HG02938 (cell line): ENCODE data around the gene CDC6.

Source experiments
- ATAC-seq: cut with Tn5 transposase; IDR thresholded peaks from one replicate; pipeline ENCODE4 v1.9.1; 2021; ENCODE audit warnings: mild to moderate bottlenecking, moderate library complexity; ENCODE audit not compliant: unreplicated experiment

CDC6 gene

GRCh38 chr17:40309949-40310510 lies 22.4 kb downstream of the CDC6 start:
- no peak for ATAC-seq

DNA sequence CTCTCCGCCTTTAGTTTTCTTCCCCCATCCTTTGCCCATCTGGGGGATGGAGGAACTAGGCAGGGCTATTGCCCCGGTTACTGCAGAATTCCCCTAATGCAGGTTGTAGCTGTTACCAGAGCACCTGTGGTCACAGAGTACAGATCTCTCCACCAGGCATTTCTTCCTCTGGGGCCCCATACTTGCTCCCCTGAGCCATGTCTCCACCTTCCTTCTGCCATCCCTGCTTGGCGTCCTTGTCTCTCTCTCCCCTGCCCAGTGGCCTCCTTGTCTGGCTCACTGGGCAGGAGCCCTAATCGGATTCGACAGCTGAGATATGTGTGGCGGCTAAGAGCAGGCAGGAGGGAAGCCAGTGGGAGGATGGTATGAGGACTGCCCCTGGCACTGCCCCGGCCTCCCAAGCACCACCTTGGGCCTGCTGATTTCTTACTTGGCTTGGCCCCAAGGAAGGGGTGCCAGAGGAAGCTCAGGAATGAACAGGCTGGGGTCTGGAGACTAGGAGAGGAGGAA lies 23.3 kb downstream of the CDC6 start:
- ATAC-seq: no peak

DNA sequence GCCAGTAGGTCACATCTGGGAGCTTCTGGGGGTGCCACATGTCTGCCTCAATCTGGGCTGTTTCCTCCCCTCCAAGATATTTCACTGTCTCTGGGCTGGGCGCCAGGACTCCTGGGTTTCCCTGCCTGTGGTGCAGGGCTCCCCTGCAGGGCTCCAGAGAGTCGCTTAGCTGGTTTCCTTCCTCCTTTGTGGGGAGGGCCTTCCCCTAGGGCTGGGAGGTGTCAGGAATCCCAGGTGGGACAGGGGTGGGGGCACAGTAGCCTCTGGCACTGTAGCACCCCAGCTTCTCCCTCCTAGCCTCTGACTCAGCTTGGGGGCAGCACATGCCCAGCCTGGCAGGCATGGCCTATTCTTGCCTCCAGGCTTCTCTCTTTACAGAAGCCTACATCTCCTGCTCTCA lies 23.9 kb downstream of the CDC6 start:
- no peak for ATAC-seq

DNA sequence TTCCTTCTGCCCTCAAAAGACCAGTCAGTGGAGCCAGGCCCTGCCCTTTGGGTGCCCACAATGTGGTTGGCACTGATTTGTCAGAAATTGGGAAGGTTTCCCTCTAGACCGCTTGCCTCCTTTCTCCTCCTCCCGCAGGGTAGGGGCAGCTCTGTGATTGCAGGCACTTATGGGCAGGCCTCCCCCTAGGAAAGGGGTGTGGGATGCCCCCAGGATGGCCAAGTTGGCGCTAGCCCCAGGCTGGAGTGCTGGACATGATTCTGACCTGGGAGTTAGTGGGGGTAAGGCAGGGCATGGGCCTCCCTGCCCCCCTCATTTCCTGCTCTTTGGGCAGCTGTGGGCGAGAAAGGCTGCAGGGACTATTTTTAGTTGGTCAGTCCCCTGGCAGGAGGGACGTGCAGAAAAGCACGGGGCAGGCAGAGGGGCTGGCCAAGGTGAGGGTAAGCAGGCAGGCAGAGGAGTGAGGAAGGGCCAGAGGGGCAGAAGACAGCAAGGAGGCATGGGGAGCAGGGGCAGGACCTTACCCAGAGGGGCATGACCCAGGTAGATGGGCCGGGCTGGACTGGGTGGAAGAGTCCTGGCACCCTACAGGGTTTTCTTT lies 24.6 kb downstream of the CDC6 start:
- ATAC-seq: no peak

DNA sequence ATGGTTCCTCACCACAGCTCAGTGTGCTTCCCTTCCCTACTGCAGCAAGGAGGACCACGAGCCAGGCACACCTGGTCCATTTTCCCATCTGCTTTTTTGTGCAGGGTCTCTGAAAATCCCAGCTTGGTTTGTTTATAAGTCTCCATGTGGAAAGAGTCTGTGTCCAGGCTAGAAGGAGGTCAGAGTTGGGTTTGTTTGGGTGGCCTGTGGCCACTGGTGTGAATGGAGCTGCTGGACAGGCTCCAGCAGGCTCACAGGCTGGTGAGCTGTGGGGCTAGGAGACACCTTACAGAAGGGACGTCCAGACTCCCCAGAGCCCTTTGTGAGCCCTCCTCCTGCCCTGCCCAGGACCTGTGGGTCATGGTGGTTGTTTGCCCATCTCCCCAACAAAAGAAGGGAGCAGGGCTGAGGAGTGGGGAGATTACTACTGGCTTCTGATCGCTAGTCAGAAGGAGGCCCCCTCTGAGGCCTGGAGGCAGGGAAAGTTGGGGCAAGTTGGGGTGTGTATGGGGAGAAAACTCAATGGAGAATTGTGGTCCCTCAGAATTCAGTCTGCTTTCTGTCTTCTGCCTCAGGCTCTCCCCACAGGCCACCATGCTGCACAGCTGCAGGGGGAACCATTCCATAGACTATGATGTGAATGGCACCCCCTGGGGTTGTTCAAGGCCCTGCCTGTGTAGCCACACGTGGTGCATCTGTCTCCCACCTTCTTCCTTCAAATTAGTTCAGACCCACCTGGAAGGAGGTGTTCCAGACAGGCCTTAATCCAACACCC lies 25.4 kb downstream of the CDC6 start:
- no peak for ATAC-seq

DNA sequence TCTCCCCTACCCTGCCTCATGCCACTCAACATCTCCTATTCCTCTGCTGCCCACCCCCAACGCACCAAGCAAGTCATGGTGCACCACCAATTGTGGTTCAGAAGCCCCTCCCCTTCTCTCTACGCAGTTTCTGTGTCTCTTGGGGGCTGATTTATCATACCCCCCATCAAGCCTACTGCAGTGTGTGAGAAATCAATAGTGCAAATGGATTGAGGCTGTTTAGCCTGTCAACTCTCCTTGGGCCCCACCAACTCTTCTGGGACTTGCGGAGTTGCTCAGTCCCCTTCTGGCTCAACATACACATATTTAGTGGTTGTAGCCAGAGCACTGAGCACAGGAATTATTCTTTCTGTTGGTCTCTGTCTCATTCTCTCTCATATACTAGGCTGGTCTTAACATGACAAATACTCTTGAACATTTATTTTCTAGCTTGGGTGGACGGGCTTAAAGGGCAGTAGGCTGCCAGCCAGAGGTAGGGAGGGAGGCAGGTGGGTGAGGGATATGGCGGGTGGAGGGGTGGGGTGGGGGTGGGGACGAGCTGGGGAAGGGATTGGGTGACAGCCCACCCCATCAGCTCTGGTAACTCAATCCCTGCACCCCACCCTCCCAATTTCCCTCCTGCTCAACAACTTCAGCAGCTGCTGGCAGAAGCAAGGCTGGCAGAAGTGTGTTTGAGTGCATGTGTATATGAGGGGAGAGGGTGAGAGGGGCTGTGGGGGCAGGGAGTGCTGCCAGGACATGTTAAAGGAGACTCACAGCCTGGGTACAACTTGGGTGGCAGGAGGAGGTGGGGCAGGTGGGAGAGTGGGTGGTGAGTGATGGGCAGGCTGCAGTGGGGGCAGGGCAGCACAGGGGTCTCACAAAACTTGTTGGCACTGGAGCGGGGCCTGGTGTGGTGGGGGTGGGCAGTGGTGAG lies 26.2 kb downstream of the CDC6 start:
- no peak for ATAC-seq

- ATAC-seq: no peak
Measured at GRCh38 chr17:40314584-40314956, 26.9 kb downstream of the CDC6 start.

DNA sequence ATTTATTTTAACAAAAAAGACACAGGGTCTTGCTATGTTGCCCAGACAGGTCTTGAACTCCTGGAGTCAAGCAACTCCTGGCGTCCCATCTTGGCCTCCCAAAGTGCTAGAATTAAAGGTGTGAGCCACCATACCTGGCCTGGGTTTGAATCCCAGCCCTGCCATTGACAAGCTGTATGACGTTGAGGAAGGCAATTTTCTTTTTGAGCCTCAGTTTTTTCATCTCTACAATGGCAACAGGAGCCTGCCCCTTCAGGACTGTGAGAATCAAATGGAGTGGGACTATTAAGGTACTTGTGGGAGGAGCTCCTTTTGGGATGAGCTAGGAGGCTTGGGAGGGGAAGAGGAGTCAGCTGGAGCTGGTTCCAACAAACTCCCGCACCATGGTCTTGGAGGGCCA lies 27.5 kb downstream of the CDC6 start:
- ATAC-seq: no peak

DNA sequence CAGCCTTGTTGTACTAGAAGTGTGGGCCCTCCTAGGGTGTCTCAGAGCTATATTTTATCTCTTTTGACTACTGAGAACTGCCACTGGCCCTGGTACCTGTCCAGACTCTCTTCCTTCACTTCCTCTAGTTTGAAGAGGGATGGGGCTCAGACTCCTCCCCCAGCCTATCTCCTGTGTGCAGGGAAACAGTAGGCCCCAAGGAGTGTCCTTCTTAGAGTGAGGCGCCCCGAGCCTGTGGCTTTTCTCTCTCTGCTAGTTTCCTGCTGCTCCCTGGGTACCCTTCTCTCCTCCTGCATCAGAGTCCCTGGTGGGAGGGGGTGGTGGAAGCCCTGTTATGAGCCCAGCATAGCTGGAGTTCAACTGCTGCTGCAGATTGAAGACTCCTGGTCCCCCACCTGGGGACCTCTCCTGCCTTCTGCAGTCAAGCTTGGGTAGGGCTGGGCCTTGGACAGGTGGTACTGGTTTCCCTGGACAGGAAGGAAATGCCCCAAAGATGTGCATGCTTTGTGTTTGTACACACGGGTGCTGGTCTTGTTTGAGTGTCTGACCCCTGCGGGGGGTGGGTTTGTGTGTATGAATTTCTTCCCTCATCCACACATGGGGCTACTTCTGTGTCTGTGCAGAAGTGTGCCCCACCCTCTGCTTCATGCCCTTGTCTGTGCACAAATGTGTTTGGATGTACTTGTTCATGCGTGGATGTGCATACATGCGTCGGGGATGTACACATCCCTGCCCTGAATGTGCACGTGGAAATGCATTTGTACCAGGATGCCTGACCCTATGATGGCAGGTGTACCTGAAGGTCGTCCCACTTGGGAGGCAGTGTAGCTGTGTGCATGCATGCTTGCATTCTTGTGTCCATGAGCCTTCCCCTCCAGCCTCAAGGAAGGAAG lies 28.2 kb downstream of the CDC6 start:
- no peak for ATAC-seq

- ATAC-seq: no peak
Measured at GRCh38 chr17:40316571-40317344, 29.1 kb downstream of the CDC6 start.

GRCh38 chr17:40317345-40317873 lies 29.7 kb downstream of the CDC6 start:
- ATAC-seq: no peak

GRCh38 chr17:40317880-40318829 lies 30.5 kb downstream of the CDC6 start:
- peak; percentile 41 for ATAC-seq

- no peak for ATAC-seq
Measured at GRCh38 chr17:40318830-40319391, 31.2 kb downstream of the CDC6 start.

DNA sequence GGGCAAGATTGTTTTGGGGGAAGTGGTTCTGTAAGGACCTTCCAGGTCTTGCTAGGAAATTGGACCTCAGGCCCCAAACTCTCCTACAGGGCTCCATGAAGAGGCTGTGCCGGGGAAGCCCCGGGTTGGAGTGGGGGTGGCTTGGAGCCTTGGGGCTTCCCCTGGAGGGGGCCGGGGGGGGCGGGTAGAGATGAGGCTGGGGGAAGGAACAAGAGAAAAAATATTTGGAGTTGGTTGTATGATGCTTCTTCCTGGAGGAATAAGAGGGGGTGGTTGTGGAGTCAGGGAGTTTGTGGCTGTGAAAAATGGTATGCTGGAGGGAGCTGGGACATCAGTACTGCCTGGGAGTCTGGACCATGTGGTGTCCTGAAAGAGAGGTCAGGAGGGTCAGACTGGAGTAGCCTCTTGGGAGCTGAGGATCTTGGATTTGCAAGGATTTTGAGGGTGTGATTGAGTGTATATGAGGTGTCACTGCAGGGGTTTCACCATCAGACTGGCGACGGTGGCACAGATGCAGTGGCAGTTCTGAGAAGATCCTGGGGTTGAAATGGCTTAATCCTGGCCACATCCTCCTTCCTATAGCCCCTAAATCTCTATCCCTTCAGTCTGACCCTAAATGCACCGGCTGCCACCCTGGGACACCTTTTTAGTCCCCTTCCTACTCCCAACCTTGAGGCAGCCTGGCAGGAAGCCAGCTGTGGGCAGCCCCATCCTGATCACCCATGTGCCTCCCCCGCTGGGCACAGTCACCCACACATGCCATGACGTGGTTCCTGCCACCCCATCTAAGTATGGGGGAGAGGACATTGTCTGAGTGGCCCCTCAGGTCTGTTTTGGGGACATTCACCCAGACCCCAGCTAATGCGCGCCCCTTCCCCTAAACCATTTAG lies 32.2 kb downstream of the CDC6 start:
- no peak for ATAC-seq

- no peak for ATAC-seq
Measured at GRCh38 chr17:40320756-40321523, 33.3 kb downstream of the CDC6 start.

DNA sequence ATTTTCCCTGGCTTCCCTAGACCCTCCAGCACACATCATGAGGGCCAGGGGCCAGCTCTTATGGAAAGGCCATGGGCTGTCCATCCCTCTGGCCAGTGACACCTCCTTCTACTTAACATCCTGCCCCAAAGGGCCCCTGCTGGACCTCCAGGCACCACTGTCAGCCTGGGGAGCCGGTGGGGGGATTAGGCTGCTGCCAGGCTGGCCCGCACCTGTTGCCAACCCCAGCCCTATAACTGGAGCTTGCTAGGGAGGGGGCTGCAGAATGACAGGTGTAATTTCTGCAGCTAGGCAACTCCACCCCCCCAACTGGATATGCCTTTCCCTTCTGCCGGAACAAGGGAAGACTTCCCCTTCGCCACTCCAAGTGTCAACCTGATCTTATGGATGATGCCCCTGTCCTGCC lies 33.8 kb downstream of the CDC6 start:
- no peak for ATAC-seq
